Neural crest cell (in vitro differentiated cells): ENCODE data around the gene TNS2. TPM values are rescaled to one million over a fixed set of nuclear protein-coding genes. Genes with fewer than 3 reads are reported as not detected.

Experiments used
- DNase-seq: peaks from one replicate; pipeline ENCODE4 v3.0.0; 2021; ENCODE audit warnings: low read depth, mixed read lengths, low spot score
- H3K27ac Mint-ChIP-seq: one replicate; pipeline ENCODE4 v1.8.0; 2021; ENCODE audit warnings: mild to moderate bottlenecking, mixed read lengths; ENCODE audit not compliant: unreplicated experiment
- H3K27me3 Mint-ChIP-seq: 2 replicates; pipeline ENCODE4 v1.8.0; 2021; ENCODE audit warnings: low read depth, mild to moderate bottlenecking, mixed read lengths
- H3K36me3 Mint-ChIP-seq: 2 replicates; pipeline ENCODE4 v1.8.0; 2021; ENCODE audit warnings: low read depth, mild to moderate bottlenecking, mixed read lengths
- H3K4me1 Mint-ChIP-seq: 2 replicates; pipeline ENCODE4 v1.8.0; 2021; ENCODE audit warnings: mixed read lengths
- H3K4me3 Mint-ChIP-seq: one replicate; pipeline ENCODE4 v1.8.0; 2021; ENCODE audit warnings: mild to moderate bottlenecking, mixed read lengths
- H3K9me3 Mint-ChIP-seq: 2 replicates; pipeline ENCODE4 v1.8.0; 2021; ENCODE audit warnings: mixed read lengths
- CTCF ChIP-seq: fragments of 200-600 bp; sonication (generic); conservative IDR thresholded peaks from 2 replicates; pipeline ENCODE4 v1.5.0; 2021; ENCODE audit warnings: antibody characterized with exemption, mild to moderate bottlenecking
- microRNA-seq: library from miRNA; unstranded; fragments of <30 nt; microRNA quantifications from one replicate; pipeline ENCODE4, GENCODE V29; 2020
- total RNA-seq: library from RNA; stranded (reverse); gene quantifications from 2 replicates; pipeline ENCODE4 v1.2.1, GENCODE V29; 2021

Gene TNS2
- total RNA-seq, 1 donor from 2014 or later: 14.2 TPM

- no peak for DNase-seq
- Mint-ChIP-seq H3K9me3 (no peaks in the 10 kb centered on the region), H3K4me3 (no peak overlapping the region), H3K27ac (no peak overlapping the region), H3K36me3 (no peaks in the 10 kb centered on the region), H3K27me3 (no peaks in the 10 kb centered on the region), H3K4me1 (no peaks in the 10 kb centered on the region)
- TF ChIP-seq CTCF: no peak
These were observed 63.4 kb downstream of the TNS2 start for GRCh38 chr12:53113136-53113705.

- H3K27me3 Mint-ChIP-seq: no peaks in the 10 kb centered on the region
- H3K36me3 Mint-ChIP-seq: no peaks in the 10 kb centered on the region
- no peak for TF ChIP-seq CTCF
- DNase-seq: no peak
- H3K4me3 Mint-ChIP-seq: no peak overlapping the region
- H3K27ac Mint-ChIP-seq: no peak overlapping the region
- no peaks in the 10 kb centered on the region for H3K4me1 Mint-ChIP-seq
- no peaks in the 10 kb centered on the region for H3K9me3 Mint-ChIP-seq
These were observed 64.1 kb downstream of the TNS2 start for GRCh38 chr12:53113951-53114350.

Small RNAs within 50 kb of the gene (microRNA-seq; reads per million reads assigned to microRNA genes)
- not detected for gene MIR6757

Other genes with a start within 250 kb of the TNS2 start
- gene KRT4, start 235.9 kb upstream of the TNS2 start, total RNA-seq: not detected in 2 replicates
- gene KRT79, start 215.8 kb upstream of the TNS2 start, total RNA-seq: not detected in 2 replicates
- not detected in 2 replicates for gene KRT78, start 201.1 kb upstream of the TNS2 start, total RNA-seq
- 8.3 and 10.3 TPM in 2 replicates for gene KRT8, start 145.0 kb upstream of the TNS2 start, total RNA-seq
- gene KRT18, start 100.9 kb upstream of the TNS2 start, total RNA-seq: 6.4 and 6.9 TPM in 2 replicates
- gene EIF4B, start 43.6 kb upstream of the TNS2 start, total RNA-seq: 514 and 527 TPM in 2 replicates
- gene SPRYD3, start 29.3 kb downstream of the TNS2 start, total RNA-seq: 8.8 and 11.2 TPM in 2 replicates
- 0.72 and 0.73 TPM in 2 replicates for gene IGFBP6, start 47.6 kb downstream of the TNS2 start, total RNA-seq
- not detected in 2 replicates for gene SOAT2, start 53.4 kb downstream of the TNS2 start, total RNA-seq
- gene ZNF740, start 130.7 kb downstream of the TNS2 start, total RNA-seq: 52.7 and 59.6 TPM in 2 replicates
- 22.1 and 26.5 TPM in 2 replicates for gene CSAD, start 130.9 kb downstream of the TNS2 start, total RNA-seq
- gene ITGB7, start 157.2 kb downstream of the TNS2 start, total RNA-seq: not detected in 2 replicates
- 5.4 and 5.9 TPM in 2 replicates for gene RARG, start 182.1 kb downstream of the TNS2 start, total RNA-seq
- gene ESPL1, start 218.2 kb downstream of the TNS2 start, total RNA-seq: 56.3 and 65.8 TPM in 2 replicates
- 324 and 326 TPM in 2 replicates for gene PFDN5, start 245.5 kb downstream of the TNS2 start, total RNA-seq
- gene MYG1, start 249.6 kb downstream of the TNS2 start, total RNA-seq: 67.1 and 72.7 TPM in 2 replicates